T-helper 1 cell treated with Interleukin-12 subunit alpha and Interleukin-12 subunit beta and Interleukin-4 antibody, amounts not matched to agents 30 μg/mL and 1 μg/mL, for 36 hours (primary cell): ENCODE measurements around the gene FBN1.

Experiments
- H3K27ac Mint-ChIP-seq: one replicate; pipeline ENCODE4 v1.8.0; 2021; ENCODE audit warnings: mild to moderate bottlenecking, mixed read lengths
- H3K27me3 Mint-ChIP-seq: one replicate; pipeline ENCODE4 v1.8.0; 2021; ENCODE audit warnings: low read depth, mixed read lengths
- H3K36me3 Mint-ChIP-seq: one replicate; pipeline ENCODE4 v1.8.0; 2021; ENCODE audit warnings: low read depth, mixed read lengths
- H3K4me1 Mint-ChIP-seq: one replicate; pipeline ENCODE4 v1.8.0; 2021; ENCODE audit warnings: low read depth, mixed read lengths
- H3K4me3 Mint-ChIP-seq: one replicate; pipeline ENCODE4 v1.8.0; 2021; ENCODE audit warnings: mild to moderate bottlenecking, moderate library complexity, mixed read lengths
- H3K9me3 Mint-ChIP-seq: one replicate; pipeline ENCODE4 v1.8.0; 2021; ENCODE audit warnings: mixed read lengths

Gene FBN1

DNA sequence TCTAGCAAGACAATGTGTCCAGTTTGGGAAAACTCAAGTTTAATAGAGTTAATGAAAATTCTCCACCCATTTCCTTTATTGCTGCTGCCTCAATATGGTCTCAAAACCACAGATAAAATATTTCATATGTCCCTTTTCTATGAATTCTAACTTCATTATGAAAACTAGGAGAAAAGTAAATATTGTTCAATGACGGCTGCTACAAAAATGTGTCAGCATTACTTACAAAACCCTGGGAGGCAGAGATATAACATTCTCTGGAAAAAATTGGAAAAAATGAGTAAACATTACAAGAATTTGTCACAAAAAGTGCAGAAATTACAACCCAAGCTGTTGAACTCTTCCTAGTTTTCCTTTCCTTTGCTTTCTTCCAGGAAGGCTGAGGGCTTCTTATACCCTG lies 22.2 kb upstream of the FBN1 start:
- Mint-ChIP-seq H3K9me3 (no peaks in the 10 kb centered on the region), H3K4me3 (no peak overlapping the region), H3K27me3 (no peaks in the 10 kb centered on the region), H3K4me1 (no peaks in the 10 kb centered on the region), H3K27ac (no peak overlapping the region), H3K36me3 (no peaks in the 10 kb centered on the region)

DNA sequence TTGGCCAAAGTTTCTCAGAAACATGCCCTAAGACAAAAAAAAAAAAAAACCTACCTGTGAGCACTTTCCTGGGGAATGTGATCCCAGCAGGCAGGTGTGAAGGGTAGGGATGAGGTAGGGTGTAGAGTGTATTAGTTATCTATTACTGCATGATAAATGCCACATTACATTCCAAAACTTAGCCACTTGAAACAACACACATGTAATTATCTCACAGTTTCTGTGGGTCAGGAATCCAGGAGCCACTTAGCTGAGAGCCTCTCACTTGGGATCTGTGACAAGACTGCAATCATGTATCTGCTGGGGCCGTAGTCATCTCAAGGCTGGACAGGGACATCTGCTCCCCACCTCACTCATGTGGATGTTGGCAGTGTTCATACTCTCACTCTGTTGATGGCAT lies 18.9 kb upstream of the FBN1 start:
- peaks cover 3% of the 10 kb centered on the region for H3K27me3 Mint-ChIP-seq
- no peak overlapping the region for H3K4me3 Mint-ChIP-seq

DNA sequence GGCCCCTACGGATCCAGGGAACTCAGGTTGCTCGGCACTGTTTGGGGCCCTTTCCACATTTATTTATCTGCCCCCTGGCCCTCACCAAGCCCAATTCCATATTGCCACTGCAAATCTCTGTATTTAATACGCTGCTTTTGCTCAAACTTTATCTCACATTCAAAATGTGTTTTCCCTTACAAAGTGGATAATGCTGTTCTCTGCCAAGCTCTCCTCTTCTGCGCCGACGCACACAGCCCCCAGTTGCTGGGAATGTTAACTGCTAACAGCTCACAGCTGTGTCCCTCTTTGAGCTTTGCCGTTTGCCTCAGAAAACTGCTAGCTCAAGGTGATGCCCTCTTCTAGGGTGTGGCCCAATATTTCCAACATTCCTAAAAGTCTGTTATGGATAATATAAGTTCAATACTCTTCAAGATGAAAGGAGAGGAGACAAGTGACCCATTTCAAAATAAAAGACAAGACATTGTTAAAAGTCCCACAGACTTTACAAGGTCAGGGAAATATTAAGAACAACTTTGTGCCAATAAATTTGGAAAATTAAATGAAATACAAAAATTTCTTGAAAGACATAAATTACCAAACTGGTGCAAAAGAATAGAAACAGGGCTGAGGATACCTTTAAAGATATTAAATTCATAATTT lies 12.6 kb upstream of the FBN1 start:
- Mint-ChIP-seq H3K27ac (no peak overlapping the region), H3K4me3 (no peak overlapping the region), H3K4me1 (no peaks in the 10 kb centered on the region), H3K27me3 (peaks cover 16% of the 10 kb centered on the region), H3K36me3 (no peaks in the 10 kb centered on the region), H3K9me3 (no peaks in the 10 kb centered on the region)

More for the DNA sequence above, 18.9 kb upstream of the FBN1 start:
- no peaks in the 10 kb centered on the region for H3K36me3 Mint-ChIP-seq
- no peaks in the 10 kb centered on the region for H3K9me3 Mint-ChIP-seq
- no peak overlapping the region for H3K27ac Mint-ChIP-seq
- H3K4me1 Mint-ChIP-seq, result no peaks in the 10 kb centered on the region

DNA sequence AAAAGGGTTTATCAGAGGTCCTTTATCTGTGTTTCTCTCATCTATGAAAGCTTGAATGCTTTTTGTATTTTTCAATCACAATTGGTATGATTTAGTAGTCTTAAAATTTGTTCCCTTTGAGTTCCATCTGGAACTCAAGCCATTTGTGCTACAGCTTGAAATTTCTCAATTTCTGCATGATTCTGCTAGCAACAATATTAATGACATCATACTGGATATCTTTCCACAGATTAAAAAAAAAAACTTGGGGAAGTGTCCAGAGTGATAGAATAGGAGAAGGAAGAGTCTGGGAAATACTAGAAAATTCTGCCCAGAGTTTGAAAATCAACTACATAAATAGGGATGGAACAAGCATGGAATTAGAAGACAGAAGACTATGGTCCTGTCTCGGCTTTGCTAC lies 9.3 kb upstream of the FBN1 start:
- no peaks in the 10 kb centered on the region for H3K36me3 Mint-ChIP-seq

DNA sequence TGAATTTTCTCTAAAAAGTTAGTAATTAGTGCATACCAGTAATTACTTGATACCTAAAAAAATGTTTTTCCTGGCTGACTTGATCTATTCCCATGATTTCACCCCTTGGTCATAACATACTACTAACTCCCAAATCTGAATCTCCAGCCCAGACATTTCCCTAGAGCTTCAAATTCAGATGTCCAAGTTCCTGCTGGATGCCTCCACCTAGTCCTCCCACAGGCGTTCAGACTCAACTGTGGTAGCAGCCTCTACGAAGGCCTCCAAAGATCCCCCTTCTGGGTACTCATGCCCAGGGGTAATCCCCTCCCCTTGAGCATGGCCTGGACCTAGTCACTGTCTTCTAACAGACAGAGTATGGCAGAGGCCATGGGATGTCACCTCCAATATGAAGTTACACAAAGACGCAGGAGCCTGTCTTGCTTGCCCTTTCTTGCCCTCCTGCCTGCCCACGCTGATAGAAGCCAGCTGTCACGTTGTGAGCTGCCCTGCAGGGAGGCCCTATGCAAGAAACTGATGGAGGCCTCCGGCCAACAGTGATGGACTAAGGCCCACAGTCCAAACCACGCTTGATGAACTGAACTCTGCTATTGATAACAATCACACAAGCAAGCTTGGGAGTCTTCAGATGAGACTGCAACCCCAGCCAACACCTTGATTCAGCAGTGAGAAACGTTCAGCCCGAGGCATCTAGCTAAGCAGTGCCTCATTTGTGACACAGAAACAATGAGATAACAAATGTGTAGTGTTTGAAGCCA lies 8.6 kb upstream of the FBN1 start:
- no peaks in the 10 kb centered on the region for H3K9me3 Mint-ChIP-seq

More for the DNA sequence above, 9.3 kb upstream of the FBN1 start:
- Mint-ChIP-seq H3K4me1 (no peaks in the 10 kb centered on the region), H3K27me3 (peaks cover 13% of the 10 kb centered on the region), H3K27ac (no peak overlapping the region), H3K9me3 (no peaks in the 10 kb centered on the region), H3K4me3 (no peak overlapping the region)

DNA sequence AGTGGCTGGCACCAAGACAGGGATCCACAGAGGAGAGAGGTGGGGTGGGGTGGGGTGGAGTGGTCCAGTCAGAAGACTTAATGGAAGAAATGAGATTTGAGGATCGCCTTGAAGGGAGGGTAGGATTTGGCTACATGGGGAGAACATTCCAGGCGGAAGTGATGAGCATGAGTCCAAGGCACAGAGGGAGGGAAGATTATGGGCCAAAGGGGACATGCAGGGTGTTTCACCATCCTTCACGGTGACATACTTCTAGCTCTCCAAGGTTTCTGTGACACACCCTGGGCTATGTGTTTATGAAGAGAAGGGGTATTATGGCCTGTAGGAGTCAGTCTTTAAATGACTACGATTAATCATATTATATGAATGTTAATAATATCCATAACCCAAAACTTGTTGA lies 7.7 kb upstream of the FBN1 start:
- Mint-ChIP-seq H3K27me3 (peaks cover 19% of the 10 kb centered on the region), H3K9me3 (no peaks in the 10 kb centered on the region), H3K36me3 (no peaks in the 10 kb centered on the region), H3K27ac (no peak overlapping the region), H3K4me3 (no peak overlapping the region), H3K4me1 (no peaks in the 10 kb centered on the region)

More for the DNA sequence above, 8.6 kb upstream of the FBN1 start:
- Mint-ChIP-seq H3K27me3 (peaks cover 13% of the 10 kb centered on the region), H3K27ac (no peak overlapping the region), H3K4me1 (no peaks in the 10 kb centered on the region), H3K4me3 (no peak overlapping the region), H3K36me3 (no peaks in the 10 kb centered on the region)

DNA sequence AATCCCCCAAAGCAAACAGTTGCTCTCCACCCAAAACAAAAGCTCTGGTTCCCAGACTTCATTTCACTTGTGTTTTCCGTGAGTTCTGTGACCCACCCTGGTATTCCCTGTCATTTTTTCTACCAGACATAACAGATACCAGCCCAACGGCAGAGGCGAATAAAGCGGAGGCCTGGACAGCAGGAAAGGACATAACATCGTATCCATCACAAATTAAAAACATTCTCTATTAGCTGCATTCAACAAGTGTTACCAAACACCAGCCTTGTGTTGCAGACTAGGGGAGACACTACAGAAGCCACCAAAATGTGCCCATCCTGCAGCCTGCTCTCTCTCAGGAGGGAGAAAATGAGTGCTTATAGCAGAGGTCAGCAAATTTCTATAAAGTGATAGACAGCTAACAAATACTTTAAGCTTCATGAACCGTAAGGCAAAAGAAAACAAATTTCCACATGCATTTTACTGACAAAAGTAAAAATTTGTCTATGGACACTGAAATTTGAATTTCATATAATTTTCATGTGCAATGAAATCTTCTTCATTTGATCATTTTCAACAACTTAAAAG lies 7.1 kb upstream of the FBN1 start:
- Mint-ChIP-seq H3K36me3 (no peaks in the 10 kb centered on the region), H3K4me1 (no peaks in the 10 kb centered on the region), H3K27me3 (peaks cover 18% of the 10 kb centered on the region), H3K4me3 (no peak overlapping the region), H3K27ac (no peak overlapping the region), H3K9me3 (no peaks in the 10 kb centered on the region)

DNA sequence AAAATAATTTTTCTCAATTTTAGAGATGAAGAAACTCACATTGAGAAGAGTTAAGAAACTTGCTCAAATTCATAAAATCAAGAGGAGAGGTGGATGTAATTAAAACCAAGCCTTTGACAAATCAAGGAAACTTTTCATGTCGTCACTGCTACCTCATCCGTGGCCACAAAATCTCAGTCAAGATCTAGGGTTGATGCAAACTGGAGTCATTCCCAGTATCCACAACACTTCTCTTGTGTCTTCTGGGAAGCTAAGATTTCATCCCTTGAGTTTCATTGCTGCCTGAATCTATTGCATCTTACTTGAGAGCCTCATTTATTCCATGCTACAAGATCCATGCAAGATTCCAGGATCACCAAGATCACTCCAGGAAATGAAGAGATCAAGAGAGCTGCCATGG lies 5.4 kb upstream of the FBN1 start:
- H3K36me3 Mint-ChIP-seq, result no peaks in the 10 kb centered on the region
- H3K9me3 Mint-ChIP-seq, result no peaks in the 10 kb centered on the region
- H3K27ac Mint-ChIP-seq, result no peak overlapping the region
- H3K4me3 Mint-ChIP-seq, result no peak overlapping the region
- H3K27me3 Mint-ChIP-seq, result peaks cover 30% of the 10 kb centered on the region
- H3K4me1 Mint-ChIP-seq, result no peaks in the 10 kb centered on the region

DNA sequence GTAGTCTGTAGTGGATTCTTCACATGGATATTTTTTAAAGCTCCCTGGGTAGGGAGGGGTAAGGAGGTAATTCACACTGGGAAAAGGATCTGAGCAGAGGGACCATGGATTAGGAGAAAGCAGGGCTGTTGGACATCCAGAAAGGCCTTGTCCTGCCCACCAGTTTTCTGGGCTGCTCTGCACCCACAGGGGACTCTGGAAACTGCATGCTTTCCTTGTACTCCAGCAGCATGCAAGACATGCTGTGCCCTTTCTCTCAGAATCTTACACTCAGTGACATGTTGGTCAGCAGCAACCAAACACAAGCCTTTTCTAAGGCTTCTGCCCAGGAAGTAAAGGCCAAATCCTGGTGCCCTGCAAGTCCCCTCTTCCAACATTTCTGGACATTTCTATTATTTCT lies 2.5 kb upstream of the FBN1 start:
- Mint-ChIP-seq H3K4me1 (no peaks in the 10 kb centered on the region), H3K36me3 (no peaks in the 10 kb centered on the region), H3K4me3 (no peak overlapping the region), H3K27ac (no peak overlapping the region), H3K9me3 (no peaks in the 10 kb centered on the region), H3K27me3 (peaks cover 41% of the 10 kb centered on the region)

DNA sequence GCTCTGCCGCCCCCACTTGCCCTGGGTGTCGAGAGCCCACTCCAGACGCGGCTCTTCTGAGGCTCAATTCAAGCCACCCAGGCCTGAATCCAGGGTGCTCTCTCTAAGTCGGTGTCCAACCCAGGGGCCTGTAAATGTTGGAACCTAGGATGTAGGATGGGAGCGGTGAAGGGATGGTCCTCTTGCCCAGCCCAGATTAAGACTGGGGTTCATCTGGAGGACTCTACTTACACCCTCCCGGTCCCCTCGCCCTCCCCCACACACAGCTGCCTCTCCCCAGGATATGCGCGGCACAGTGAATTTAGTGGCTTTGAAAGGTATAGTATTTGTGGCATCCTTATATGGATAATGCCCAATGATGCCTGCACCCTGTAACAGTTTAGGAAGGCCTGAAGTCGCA lies 822 bp upstream of the FBN1 start:
- H3K4me1 Mint-ChIP-seq, result no peaks in the 10 kb centered on the region
- peaks cover 54% of the 10 kb centered on the region for H3K27me3 Mint-ChIP-seq
- H3K4me3 Mint-ChIP-seq, result peak overlapping the region; percentile 63
- H3K27ac Mint-ChIP-seq, result no peak overlapping the region
- no peaks in the 10 kb centered on the region for H3K9me3 Mint-ChIP-seq
- H3K36me3 Mint-ChIP-seq, result no peaks in the 10 kb centered on the region

DNA sequence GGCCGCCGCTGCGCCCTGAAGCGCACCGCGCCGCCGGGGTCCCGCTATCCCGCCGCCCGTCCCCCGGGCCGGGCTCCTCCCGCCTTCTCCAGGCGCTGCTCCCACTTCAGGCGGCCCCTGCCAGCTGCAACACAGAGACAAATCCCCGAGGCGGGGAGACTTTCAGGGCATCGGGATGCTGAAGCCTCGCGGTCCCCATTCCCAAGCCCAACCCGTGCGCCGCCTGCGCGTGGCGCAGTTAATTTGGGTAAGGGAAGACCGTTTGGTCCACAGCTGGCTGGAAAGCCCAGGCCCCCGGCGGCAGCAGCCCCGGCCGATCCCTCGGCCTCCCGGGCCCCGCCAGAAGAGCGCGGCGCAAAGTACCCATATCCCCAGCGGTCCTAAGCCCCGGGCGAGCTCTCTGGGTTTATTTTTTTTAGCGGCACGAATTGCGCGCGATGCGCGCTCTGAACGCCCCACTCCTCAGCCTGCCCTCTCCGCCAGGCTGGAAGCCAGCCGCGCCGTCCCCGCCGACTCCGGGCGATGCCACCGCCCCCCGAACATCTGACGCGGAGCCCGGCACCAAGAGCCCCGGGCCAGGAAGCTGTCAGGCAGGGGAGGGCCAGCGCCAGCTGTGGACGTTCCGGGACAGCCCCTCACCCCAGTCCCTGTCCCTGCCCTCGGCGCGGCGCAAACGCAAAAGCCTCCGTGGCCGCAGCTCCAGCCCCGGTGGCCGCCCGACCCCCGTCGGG lies 517 bp downstream of the FBN1 start:
- no peak overlapping the region for H3K27ac Mint-ChIP-seq
- no peak overlapping the region for H3K4me3 Mint-ChIP-seq
- H3K4me1 Mint-ChIP-seq, result no peaks in the 10 kb centered on the region
- no peaks in the 10 kb centered on the region for H3K36me3 Mint-ChIP-seq
- H3K27me3 Mint-ChIP-seq, result peaks cover 66% of the 10 kb centered on the region
- H3K9me3 Mint-ChIP-seq, result no peaks in the 10 kb centered on the region

DNA sequence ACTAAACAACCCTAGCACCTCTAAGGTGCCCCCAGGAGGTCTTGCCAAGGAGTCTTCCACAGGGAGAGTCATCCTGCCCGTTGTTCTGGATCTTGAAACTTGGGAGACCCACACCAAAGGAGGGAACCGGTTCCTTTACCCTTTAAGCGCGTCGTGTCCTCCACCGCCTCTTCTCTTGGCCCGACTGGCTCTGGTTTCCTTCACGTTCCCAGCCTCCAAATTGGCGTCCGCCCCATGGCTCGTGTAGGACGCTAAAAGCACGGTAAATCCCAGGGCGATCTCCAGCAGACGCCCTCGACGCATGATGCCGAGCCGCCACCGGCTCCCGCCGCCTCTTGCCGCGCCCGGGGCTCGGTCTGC lies 1.1 kb downstream of the FBN1 start:
- H3K27me3 Mint-ChIP-seq, result peaks cover 66% of the 10 kb centered on the region
- no peaks in the 10 kb centered on the region for H3K36me3 Mint-ChIP-seq
- H3K4me1 Mint-ChIP-seq, result no peaks in the 10 kb centered on the region
- no peak overlapping the region for H3K4me3 Mint-ChIP-seq
- no peak overlapping the region for H3K27ac Mint-ChIP-seq
- no peaks in the 10 kb centered on the region for H3K9me3 Mint-ChIP-seq

DNA sequence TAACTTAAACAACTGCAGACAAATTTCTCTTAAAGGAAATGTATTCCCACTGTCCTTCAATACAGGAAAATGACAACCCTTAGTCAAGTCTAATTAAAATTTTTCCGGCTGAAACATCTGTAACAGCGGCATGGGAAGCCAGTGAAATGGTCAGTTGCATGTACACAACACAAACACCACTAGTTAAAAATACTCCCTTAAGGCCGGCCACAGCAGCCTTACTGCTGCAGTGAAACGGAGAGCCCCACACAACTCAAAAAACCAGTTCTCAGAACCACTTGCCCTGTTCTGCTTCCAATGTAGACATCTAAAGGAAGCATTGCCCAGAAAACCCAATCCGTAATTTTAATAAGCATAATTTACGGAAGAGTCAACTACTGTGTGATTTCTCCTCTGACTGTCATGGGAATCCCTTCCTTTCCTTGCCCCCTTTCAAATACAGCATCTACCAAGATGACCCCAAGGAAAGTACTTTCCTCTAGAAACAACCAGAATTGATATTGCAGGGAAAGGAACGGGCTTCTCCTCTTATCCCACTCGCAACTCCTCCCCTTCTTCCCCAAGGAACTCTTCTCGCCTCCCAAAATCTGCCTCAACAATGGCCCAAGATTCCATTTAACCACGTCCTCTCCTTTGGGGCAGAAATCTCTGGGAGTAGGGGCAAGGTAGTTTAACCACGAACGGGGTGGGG lies 1.6 kb downstream of the FBN1 start:
- Mint-ChIP-seq H3K9me3 (no peaks in the 10 kb centered on the region), H3K4me3 (peak overlapping the region; percentile 36), H3K27ac (no peak overlapping the region), H3K27me3 (peaks cover 65% of the 10 kb centered on the region), H3K36me3 (no peaks in the 10 kb centered on the region), H3K4me1 (no peaks in the 10 kb centered on the region)

DNA sequence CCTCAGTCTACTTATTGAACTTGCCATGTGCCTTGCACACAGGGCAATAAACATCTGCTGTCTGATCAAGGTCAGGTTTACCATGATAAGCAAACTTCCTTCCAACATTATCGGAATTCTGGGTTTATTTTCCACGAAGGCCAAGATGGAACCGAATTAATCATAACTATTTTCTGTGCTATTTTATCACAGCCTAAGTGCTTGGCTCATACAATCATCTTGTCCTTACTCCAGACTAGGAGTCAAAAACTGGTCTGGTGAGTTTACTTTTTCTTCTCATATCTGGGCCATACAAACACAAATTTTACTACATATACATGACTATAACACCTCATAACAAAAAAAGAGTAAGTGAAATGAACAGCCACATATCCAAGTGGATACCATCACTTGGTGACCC lies 2.3 kb downstream of the FBN1 start:
- Mint-ChIP-seq H3K4me3 (no peak overlapping the region), H3K9me3 (no peaks in the 10 kb centered on the region), H3K27ac (no peak overlapping the region), H3K27me3 (peaks cover 60% of the 10 kb centered on the region), H3K4me1 (no peaks in the 10 kb centered on the region), H3K36me3 (no peaks in the 10 kb centered on the region)
